ENCODE results near the gene OR4E1. TPM values are rescaled to one million over a fixed set of nuclear protein-coding genes. Genes with fewer than 3 reads are reported as not detected.

Gene OR4E1
- total and polyA plus RNA-seq, 8 donors: not detected

- intact Hi-C loops (cut with DNase I): no loop called here
- no peak overlapping the region for H3K27ac ChIP-seq
- WGBS, 2 donors: 50 to 58% methylated on average over 3 of the region's 3 CpGs
- H3K4me3 ChIP-seq: no peak overlapping the region
- H3K9me3 ChIP-seq: no peaks in the 10 kb centered on the region
- ATAC-seq (no peak), DNase-seq (no peak), FAIRE-seq (no peak)
- H3K36me3 ChIP-seq: no peaks in the 10 kb centered on the region
- no peak for TF ChIP-seq CTCF (IDR thresholded peaks at IDR 0.05)
- no peaks in the 10 kb centered on the region for H3K27me3 ChIP-seq
- no peaks in the 10 kb centered on the region for H3K4me1 ChIP-seq
Observed at GRCh38 chr14:21626491-21627230, 47.0 kb downstream of the OR4E1 start.

Other genes starting within 250 kb of the OR4E1 start
- 10 to 100 TPM; 21.7 to 42.4 (median 25.6) TPM for gene CHD8, start 217.7 kb downstream of the OR4E1 start, total RNA-seq
- gene CHD8, start 217.7 kb downstream of the OR4E1 start, polyA plus RNA-seq: 10 to 100 TPM; 20.5 to 32.1 TPM
- gene RAB2B, start 196.9 kb downstream of the OR4E1 start, total RNA-seq: 10 to 100 TPM in 2 of 6 donors, 1 to 10 TPM in 4; 5.7 to 14.3 (median 8.8) TPM
- 10 to 100 TPM; 13.8 to 18.6 TPM for gene RAB2B, start 196.9 kb downstream of the OR4E1 start, polyA plus RNA-seq
- gene TOX4, start 196.6 kb downstream of the OR4E1 start, total RNA-seq: 10 to 100 TPM; 33.7 to 39.7 (median 37.6) TPM
- gene TOX4, start 196.6 kb downstream of the OR4E1 start, polyA plus RNA-seq: 10 to 100 TPM; 13.2 to 14.7 TPM
- gene METTL3, start 162.5 kb downstream of the OR4E1 start, total RNA-seq: 10 to 100 TPM; 14.2 to 27.6 (median 18.6) TPM
- 10 to 100 TPM; 34.2 to 45.8 TPM for gene METTL3, start 162.5 kb downstream of the OR4E1 start, polyA plus RNA-seq
- gene SALL2, start 147.5 kb downstream of the OR4E1 start, total RNA-seq: 1 to 10 TPM; 1.8 to 6.0 (median 3.6) TPM
- gene SALL2, start 147.5 kb downstream of the OR4E1 start, polyA plus RNA-seq: 10 to 100 TPM in 1 of 2 donors, 1 to 10 TPM in 1; 2.3 to 11.9 TPM
- gene OR10G3, start 93.7 kb downstream of the OR4E1 start, total RNA-seq: not detected
- gene OR10G3, start 93.7 kb downstream of the OR4E1 start, polyA plus RNA-seq: not detected
- gene OR10G2, start 38.9 kb downstream of the OR4E1 start, total RNA-seq: not detected
- not detected for gene OR10G2, start 38.9 kb downstream of the OR4E1 start, polyA plus RNA-seq
- gene OR4E2, start 20.0 kb downstream of the OR4E1 start, total RNA-seq: not detected
- not detected for gene OR4E2, start 20.0 kb downstream of the OR4E1 start, polyA plus RNA-seq